Medulla oblongata (tissue), 1 donor: ENCODE measurements around the gene SLCO2A1.

Source experiments
- DNase-seq: peaks from one replicate; pipeline ENCODE4 v3.0.0-alpha.2; 2015; ENCODE audit errors: extremely low spot score

Gene SLCO2A1

DNA sequence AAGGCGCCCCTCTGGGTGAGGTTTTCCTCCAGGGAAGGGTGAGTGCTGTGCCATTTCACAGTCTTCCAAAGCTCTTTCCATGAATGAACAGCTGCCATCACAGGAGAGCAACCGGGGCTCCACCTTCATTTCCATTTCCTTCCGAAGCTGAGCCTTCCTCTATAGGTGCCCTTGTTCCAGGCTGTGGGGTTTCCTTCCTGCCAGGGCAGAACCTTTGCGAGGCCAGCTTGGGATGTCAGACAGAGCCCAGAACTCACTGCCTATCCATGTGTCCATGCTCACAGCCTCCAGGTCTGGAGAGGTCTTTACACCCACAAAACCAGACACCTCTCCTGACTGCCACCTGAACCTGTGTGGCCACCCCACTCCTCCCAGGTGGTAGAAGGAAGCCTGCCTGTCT lies 49.2 kb downstream of the SLCO2A1 start:
- DNase-seq = no peak

- no peak for DNase-seq
Measured at GRCh38 chr3:133980035-133980434, 49.7 kb downstream of the SLCO2A1 start.

DNA sequence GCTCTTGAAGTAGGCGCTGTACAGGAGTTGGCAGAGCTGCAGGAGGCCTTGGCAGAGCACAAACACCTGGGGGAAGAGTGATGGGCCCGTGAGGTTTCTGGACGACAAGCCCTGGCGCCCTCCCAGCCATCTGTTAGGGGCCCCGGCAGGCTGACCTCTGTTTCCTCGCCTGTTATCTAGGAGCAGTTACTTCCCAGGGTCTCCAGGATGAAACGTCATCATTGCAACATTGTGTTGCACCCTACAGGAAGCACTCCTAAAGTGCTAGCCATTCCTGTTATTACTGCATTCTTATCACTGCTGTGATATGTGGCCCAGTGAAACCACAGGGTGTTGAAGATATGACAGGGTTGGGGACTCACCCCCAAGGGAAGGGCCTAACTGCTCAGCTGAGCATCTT lies 50.2 kb downstream of the SLCO2A1 start:
- DNase-seq = no peak

DNA sequence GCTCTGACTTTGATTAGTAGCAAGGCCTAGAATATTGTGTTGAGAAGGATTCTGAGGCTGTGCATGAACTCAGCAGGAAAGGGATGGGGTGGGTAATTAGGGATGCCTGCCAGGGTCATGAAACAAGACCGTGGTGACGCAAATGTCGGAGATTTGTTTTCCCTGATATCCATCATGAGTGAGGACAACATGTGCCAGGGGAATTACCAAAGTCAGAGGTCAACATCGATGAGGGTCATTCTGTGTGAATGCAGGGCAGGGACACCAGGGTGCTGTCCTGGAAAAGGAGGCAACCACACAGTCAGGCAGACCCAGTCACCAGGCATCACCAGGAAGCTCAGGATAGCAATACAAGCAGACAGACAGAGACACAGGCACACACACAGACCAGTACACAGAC lies 52.2 kb downstream of the SLCO2A1 start:
- no peak for DNase-seq

DNA sequence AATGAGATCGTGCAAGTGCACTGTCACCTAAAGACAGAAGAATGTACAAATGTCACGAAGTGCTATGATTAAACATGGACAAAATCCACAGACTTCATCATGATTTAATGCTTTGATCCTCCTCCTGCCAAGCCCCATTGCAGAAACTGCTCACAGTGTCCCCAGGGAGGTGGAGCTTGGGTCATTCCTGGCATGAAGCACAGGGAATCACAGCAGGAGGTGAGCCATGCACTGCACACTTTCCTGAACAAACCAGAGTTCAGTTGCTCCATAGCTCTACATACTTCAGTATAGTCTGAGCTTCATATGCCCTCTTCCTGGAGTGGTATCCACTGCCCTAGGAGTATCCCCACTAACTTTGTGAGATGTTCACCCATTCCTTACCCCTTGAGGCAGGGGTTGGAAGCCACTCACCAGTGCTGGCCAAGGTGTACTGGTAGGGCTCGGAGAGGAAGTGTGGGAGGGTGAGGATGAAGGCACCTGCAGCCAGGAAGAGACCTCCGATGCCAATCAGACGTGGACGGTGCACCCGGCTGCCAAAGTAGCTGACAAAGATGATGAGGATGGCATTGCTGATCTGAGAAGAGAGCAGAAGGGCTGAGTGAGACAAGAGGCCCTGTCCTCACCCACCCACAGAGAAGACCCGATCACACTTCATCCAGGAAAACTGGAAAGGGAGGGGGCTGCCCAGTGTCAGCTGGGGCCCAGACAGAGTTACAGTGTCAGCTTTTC lies 56.3 kb downstream of the SLCO2A1 start:
- DNase-seq = no peak

DNA sequence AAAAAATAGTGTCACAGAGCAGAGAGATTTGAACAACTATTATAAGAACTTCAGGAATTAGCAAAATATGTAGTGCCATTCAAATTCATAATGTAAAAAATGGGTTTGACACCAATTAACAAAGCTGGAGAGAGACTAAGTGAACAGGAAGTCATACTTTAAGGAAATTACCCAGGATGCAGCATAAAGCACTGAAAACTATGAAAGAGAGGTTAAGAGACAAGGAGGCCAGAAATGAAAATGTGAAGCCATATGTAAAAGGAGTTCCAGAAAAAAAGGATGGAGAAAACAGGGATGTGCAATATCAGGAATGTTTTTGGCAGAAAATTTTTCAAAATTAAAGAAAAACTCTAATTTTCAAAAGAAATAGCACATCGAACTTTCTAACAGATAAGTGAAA lies 57.6 kb downstream of the SLCO2A1 start:
- DNase-seq = no peak

- DNase-seq = no peak
Measured at GRCh38 chr3:133970916-133971315, 58.8 kb downstream of the SLCO2A1 start.

DNA sequence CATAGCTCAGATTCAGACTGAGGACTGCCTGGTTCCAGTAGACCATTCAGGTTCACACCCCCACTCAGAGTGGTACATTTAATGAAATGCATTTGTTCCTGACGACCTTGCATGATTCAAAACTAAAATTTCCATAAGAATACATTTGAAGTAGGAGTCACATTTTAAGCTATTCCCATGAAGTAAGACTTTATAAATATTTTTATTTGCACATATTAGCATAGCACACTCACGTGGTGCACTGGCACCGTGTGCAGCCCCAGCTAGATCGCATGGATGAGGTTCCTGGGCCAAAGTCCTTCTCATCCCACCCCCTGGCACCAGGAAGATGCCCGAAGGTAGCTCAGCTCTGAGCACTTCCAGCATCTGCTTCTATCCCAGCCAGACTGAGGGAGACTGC lies 59.4 kb downstream of the SLCO2A1 start:
- no peak for DNase-seq

DNA sequence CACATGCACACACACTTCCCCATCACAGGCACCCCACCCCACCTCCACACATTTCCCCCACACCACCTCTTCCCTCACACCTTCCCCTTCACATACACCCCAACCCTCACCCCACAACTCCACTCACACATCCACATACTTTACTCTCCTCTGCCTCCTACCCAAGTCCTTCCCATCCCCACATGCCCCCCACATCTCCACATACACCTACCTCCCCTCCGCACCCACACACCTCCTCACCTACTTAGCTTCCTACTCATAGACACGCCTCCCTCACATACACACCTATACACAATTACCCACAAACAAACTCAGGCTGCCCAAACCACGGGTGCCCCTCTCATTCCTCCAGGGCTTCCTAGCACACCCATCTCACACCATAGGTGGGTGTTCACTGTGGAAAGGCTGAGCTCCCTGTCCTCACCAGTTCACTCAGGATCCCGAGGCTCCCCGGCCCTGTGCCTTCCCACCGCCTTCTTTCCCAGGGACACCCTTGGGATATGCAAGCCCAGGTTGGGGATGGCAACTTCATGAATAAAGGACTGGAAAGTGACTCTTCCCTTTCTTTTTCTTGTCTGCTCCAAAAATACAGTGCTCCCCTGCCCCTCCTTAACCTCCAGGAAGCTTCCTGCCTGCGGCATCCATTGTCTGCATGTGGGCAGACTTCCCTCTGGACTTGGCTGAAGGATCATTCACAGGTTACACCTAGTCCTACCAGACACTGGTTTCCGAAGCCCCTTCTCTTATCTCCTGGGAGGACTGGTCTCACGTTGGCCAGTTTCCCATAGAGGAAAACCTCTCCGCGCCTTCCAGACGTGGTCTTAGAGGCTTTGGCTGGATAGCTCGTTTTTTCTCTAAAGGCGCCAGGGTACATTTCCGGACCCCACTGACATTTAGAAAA lies 61.5 kb downstream of the SLCO2A1 start:
- no peak for DNase-seq

GRCh38 chr3:133966954-133967353 lies 62.8 kb downstream of the SLCO2A1 start:
- DNase-seq = no peak

DNA sequence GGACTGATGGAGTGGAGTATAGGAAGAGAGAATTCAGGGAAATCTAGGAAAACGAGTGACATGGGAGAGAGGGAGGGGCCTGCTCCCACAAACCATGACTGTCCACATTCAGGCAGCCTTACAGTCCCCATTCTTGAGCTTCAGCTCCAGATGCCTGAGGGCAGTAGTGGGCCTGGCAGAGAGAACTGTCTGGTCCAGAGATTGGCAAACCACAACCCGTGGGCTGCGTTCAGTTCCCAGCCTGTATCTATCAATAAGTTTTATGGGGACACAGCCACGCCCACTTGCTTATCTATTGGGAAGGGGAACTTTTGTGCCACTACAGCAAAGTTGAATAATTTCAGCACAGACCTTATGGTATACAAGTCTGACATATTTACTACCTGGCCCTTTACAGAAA lies 63.8 kb downstream of the SLCO2A1 start:
- no peak for DNase-seq

GRCh38 chr3:133965013-133965570 lies 64.6 kb downstream of the SLCO2A1 start:
- no peak for DNase-seq

- no peak for DNase-seq
Measured at GRCh38 chr3:133964547-133964946, 65.2 kb downstream of the SLCO2A1 start.

DNA sequence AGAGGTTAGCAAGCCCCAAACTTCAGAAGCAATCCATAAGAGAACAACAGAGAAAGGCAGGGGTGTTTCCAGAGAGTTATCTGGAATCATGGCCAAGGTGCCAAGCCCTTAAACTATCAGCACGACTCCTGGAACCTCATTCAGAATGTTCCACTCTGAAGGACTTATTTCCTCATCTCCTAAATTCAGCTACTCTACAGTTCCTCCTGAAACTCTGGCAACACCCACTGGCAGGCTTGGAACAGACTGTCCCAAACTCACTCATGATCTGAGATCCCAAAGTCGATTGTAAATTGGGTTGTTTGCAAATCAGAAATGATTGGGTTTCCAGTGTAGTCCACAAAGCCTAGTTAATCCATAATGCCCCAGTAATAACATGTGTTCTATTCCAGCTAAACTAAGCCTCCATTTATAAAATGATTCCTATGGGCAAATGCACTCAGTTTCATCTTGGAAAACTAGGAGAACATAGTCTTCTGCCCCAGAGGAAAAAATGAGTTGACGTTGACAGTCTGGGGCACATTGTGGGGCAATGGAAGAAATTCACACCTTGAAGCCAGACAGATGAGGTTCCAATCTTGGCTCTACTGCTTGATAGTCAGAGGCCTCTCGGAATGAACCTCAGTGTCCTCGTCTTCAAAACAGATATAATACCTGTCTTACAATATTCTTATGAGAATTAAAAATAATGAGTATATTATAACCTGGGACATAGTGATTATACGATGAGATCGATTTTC lies 65.9 kb downstream of the SLCO2A1 start:
- DNase-seq = no peak

GRCh38 chr3:133962849-133963248 lies 66.9 kb downstream of the SLCO2A1 start:
- DNase-seq = no peak

GRCh38 chr3:133958071-133958805 lies 71.5 kb downstream of the SLCO2A1 start:
- DNase-seq = no peak

GRCh38 chr3:133956982-133957381 lies 72.7 kb downstream of the SLCO2A1 start:
- DNase-seq = no peak

- DNase-seq = no peak
Measured at GRCh38 chr3:133956353-133956752, 73.4 kb downstream of the SLCO2A1 start.

DNA sequence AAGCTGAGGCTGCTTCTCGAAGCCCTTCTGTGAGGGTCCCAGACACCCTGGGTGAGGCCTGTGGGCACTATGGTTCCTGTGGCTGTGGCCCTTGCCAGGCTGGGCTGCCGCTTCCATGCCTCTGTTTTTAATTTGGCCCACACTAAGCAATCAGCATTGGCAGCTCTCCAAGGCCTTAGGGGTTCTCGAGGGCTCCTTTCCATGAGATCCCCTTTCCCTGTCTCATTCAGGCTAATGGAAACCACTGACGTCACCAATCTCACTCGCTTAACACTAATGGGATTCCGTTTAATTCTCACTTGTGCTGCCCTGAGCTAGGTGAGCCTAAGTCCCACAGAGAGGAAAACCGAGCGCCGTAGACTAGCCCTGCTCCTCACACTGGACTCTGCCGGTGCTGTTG lies 73.8 kb downstream of the SLCO2A1 start:
- no peak for DNase-seq

DNA sequence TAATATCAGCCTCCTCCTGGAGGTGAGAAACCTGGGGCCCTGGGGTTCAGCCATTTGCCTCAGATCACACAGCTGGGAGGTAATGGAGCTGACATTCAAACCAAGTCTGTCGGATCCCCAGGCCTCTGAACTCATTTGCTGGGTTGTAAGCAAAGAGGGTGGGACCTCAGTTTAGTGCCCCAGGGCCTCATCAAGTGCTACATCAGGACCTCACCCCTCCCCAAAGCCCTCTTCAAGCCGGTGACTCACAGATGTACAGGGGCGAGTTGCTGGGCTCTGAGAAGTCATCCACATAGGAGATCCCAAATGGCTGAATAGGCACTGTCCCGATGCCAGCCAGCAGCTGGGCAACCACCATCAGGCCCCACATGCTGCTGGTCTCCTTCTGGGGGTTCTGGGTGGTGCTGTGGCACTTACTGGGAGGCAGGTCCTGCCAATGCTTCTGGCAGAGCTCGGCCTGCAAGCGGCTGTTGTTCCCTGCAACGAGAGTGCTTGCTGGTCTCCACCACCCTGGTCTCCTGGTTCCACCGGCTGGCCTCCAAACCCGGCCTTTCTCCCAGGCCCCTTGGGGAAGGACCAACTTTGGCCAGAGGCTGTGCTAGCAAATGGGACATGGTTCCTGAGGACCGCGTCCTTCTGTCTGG lies 74.9 kb downstream of the SLCO2A1 start:
- no peak for DNase-seq

DNA sequence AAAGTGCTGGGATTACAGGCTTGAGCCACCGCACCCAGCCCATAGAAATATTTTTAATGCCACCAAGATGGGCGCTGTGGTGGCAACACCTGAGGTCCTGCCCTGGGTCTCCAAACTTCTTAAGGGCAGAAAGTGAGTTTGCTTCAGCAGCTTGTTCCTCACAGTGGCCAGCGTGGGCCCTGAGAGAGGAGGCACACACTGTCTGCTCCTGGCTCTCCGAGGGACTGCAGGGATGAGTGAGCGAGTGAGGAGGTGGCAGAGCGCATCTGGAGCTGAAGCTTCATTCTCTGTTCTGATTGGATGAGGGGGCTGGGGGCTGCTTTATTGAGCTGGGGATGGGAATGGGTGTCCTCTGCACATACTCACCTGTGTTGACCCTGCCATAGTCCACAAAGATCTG lies 76.4 kb downstream of the SLCO2A1 start:
- no peak for DNase-seq
